Right atrium auricular region (tissue), 2 donors: ENCODE data around the gene FEZ2. TPM values are rescaled to one million over a fixed set of nuclear protein-coding genes. Genes with fewer than 3 reads are reported as not detected.
A peak's percentile ranks its signal among the peaks of the same experiment; 100 is the strongest.

Source experiments
- DNase-seq: peaks from one replicate; pipeline ENCODE4 v3.0.0-alpha.2; 2019; ENCODE audit warnings: low spot score
- H3K27ac ChIP-seq, 2 donors: fragments of 200-600 bp; sonication (generic); 1 replicate in 1 of 2; 2 replicates in 1 of 2; pipeline ENCODE4 v1.5.1; 2016 to 2019
- H3K27me3 ChIP-seq, 2 donors: fragments of 200-600 bp; sonication (generic); one replicate each; pipeline versions ENCODE4 v1.5.1 to v1.6.0; 2017 to 2019
- H3K36me3 ChIP-seq: fragments of 200-600 bp; sonication (generic); one replicate; pipeline ENCODE4 v1.5.1; 2016
- H3K4me1 ChIP-seq, 2 donors: fragments of 200-600 bp; sonication (generic); one replicate each; pipeline versions ENCODE4 v1.5.1 to v1.6.0; 2017 to 2019
- H3K4me3 ChIP-seq, 2 donors: fragments of 200-600 bp; sonication (generic); 1 replicate in 1 of 2; 2 replicates in 1 of 2; pipeline ENCODE4 v1.5.1; 2017 to 2019; ENCODE audit warnings: mild to moderate bottlenecking in 1 of 2, moderate library complexity in 1 of 2
- H3K9me3 ChIP-seq, 2 donors: fragments of 200-600 bp; sonication (generic); one replicate each; pipeline ENCODE4 v1.5.1; 2019
- total RNA-seq, 2 donors: library from RNA; depleted of rRNA; stranded (reverse); fragments of >200 nt; gene quantifications; one replicate each; pipeline ENCODE4 v1.1.0, GENCODE V29; 2016
- TF ChIP-seq, protein P1 (sequence below), 2 donors: fragments of 200-600 bp; sonication (generic); IDR thresholded peaks; one replicate each; pipeline ENCODE4 v1.5.1; 2019; ENCODE audit warnings: antibody characterized with exemption in 2 of 2

FEZ2 gene
- total RNA-seq, 2 donors from 2014 or later: 30.3 to 81.5 TPM

DNA sequence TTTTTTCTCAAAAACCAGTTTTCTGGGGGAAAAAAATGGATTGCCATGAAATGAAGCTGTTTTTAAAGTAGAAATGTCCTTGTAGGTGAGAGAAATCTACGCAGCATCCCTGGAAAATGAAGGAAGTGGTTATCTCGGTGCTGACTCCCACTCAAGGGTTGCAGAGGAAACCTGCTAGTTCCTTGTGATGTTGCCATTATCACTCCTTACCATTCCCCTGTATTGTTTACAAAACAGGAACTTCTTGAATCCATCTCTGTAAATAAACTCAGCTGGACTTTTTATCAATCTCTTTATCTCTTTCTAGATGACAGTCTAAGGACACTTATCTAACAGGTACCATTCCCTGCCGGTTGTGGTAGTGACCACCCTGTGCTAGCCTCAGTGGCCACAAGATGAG is 61.2 kb downstream of the FEZ2 start:
- no peaks in the 10 kb centered on the region for H3K36me3 ChIP-seq
- no peak for DNase-seq
- TF ChIP-seq, protein P1, sequence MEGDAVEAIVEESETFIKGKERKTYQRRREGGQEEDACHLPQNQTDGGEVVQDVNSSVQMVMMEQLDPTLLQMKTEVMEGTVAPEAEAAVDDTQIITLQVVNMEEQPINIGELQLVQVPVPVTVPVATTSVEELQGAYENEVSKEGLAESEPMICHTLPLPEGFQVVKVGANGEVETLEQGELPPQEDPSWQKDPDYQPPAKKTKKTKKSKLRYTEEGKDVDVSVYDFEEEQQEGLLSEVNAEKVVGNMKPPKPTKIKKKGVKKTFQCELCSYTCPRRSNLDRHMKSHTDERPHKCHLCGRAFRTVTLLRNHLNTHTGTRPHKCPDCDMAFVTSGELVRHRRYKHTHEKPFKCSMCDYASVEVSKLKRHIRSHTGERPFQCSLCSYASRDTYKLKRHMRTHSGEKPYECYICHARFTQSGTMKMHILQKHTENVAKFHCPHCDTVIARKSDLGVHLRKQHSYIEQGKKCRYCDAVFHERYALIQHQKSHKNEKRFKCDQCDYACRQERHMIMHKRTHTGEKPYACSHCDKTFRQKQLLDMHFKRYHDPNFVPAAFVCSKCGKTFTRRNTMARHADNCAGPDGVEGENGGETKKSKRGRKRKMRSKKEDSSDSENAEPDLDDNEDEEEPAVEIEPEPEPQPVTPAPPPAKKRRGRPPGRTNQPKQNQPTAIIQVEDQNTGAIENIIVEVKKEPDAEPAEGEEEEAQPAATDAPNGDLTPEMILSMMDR (IDR thresholded peaks at IDR 0.05): no peak

GRCh38 chr2:36535099-36535498 is 62.9 kb downstream of the FEZ2 start:
- Histone ChIP-seq H3K9me3 (no peaks in the 10 kb centered on the region), H3K4me1 (peaks cover 0 to 14% of the 10 kb centered on the region in 2 donors), H3K27me3 (no peaks in the 10 kb centered on the region), H3K4me3 (no peak overlapping the region), H3K36me3 (no peaks in the 10 kb centered on the region), H3K27ac (no peak overlapping the region)
- no peak for DNase-seq
- TF ChIP-seq, protein P1 (IDR thresholded peaks at IDR 0.05): no peak

More for the DNA sequence above, 61.2 kb downstream of the FEZ2 start:
- Histone ChIP-seq H3K27me3 (no peaks in the 10 kb centered on the region), H3K4me3 (no peak overlapping the region), H3K9me3 (no peaks in the 10 kb centered on the region), H3K27ac (no peak overlapping the region), H3K4me1 (no peaks in the 10 kb centered on the region)

- Histone ChIP-seq H3K36me3 (no peaks in the 10 kb centered on the region), H3K9me3 (no peaks in the 10 kb centered on the region), H3K4me3 (no peak overlapping the region), H3K27me3 (no peaks in the 10 kb centered on the region), H3K27ac (no peak overlapping the region), H3K4me1 (peaks cover 0 to 19% of the 10 kb centered on the region in 2 donors)
- TF ChIP-seq, protein P1 (IDR thresholded peaks at IDR 0.05): no peak
- DNase-seq: no peak
Measured at GRCh38 chr2:36534275-36534799, 63.6 kb downstream of the FEZ2 start.

- H3K4me1 ChIP-seq: peaks cover 0 to 19% of the 10 kb centered on the region in 2 donors
- H3K4me3 ChIP-seq: no peak overlapping the region
- H3K27me3 ChIP-seq: no peaks in the 10 kb centered on the region
- TF ChIP-seq, protein P1 (IDR thresholded peaks at IDR 0.05): peak in 1 of 2 donors; percentile 24
- no peak for DNase-seq
- H3K36me3 ChIP-seq: no peaks in the 10 kb centered on the region
- H3K27ac ChIP-seq: peak overlapping the region; percentile 32 to 40
- H3K9me3 ChIP-seq: no peaks in the 10 kb centered on the region
Measured at GRCh38 chr2:36530983-36531354, 67.0 kb downstream of the FEZ2 start.

DNA sequence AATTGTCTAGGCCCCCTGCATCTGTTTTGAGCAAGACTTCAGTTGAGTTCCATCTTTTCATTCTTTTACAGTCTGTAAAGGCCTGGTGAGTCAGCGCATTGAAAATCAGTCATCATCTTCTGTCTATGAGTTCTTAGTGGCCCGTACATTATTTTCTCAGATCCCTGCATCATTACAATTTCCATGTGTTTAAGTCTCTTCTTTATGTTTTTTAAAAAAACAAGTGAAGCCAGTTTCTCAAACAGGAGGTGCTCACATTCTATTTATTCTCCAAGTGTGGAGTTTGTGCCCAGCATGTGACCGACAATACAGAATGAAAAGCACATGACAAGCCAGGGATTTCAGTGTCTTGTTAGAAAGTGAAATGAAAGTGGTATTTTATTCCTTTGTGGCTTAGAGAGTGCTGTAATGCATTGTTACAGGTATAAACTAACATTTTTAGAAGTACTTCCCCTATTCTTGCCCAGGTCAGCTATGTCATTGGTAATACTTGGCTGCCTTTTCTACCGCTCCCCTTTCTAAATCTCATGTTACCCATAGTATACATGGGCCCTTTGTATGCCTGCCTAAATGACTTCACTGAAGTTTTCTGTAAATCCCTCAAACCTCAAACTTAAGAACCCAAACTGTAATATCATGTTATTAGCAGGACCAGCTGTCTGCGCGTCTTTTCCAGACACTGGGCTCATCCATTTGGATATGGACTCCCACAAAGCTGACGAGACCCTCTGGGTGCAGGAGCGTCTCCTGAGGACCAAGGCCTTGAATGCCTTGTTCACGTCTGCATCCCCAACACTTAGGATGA is 67.6 kb downstream of the FEZ2 start:
- TF ChIP-seq, protein P1 (IDR thresholded peaks at IDR 0.05): no peak

More for the DNA sequence above, 67.6 kb downstream of the FEZ2 start:
- no peaks in the 10 kb centered on the region for H3K36me3 ChIP-seq
- peaks cover 0 to 19% of the 10 kb centered on the region in 2 donors for H3K4me1 ChIP-seq
- H3K4me3 ChIP-seq: no peak overlapping the region
- no peaks in the 10 kb centered on the region for H3K9me3 ChIP-seq
- H3K27me3 ChIP-seq: no peaks in the 10 kb centered on the region
- DNase-seq: no peak
- peak overlapping the region; percentile 32 to 40 for H3K27ac ChIP-seq
